Measurements from ENCODE around the gene DNASE1L1.

DNA sequence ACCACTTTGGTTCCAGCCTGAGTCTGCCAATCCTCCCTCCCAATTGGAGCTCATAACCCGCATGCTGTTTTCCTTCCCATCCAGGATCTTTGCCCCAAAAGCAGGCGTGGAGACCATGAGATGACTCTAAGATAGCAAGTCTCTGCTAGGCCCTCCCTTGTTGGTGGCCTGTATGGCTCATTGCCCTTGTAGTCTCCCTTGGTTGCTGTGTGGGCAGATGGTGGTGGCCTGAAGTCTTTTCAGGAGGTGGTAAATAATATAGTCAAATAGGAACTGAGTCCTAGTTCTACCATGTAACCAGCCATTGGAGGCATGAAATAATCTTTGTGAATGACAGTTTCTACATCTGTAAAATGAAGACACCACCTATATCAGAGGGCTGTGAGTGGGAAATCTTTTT lies 20.7 kb upstream of the DNASE1L1 start:
- TF ChIP-seq, protein P1, sequence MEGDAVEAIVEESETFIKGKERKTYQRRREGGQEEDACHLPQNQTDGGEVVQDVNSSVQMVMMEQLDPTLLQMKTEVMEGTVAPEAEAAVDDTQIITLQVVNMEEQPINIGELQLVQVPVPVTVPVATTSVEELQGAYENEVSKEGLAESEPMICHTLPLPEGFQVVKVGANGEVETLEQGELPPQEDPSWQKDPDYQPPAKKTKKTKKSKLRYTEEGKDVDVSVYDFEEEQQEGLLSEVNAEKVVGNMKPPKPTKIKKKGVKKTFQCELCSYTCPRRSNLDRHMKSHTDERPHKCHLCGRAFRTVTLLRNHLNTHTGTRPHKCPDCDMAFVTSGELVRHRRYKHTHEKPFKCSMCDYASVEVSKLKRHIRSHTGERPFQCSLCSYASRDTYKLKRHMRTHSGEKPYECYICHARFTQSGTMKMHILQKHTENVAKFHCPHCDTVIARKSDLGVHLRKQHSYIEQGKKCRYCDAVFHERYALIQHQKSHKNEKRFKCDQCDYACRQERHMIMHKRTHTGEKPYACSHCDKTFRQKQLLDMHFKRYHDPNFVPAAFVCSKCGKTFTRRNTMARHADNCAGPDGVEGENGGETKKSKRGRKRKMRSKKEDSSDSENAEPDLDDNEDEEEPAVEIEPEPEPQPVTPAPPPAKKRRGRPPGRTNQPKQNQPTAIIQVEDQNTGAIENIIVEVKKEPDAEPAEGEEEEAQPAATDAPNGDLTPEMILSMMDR (IDR thresholded peaks at IDR 0.05): no peak
- no peak for TF ChIP-seq POLR2A (IDR thresholded peaks at IDR 0.05)

All from suprapubic skin (tissue), 3 donors.